Smooth muscle cell (in vitro differentiated cells): Measurements from ENCODE around the gene VIPR2. TPM values are rescaled to one million over a fixed set of nuclear protein-coding genes. Genes with fewer than 3 reads are reported as not detected.

Experiments
- DNase-seq: peaks from one replicate; lab custom pipeline; 2025; ENCODE audit not compliant: unreplicated experiment; lab: John Stamatoyannopoulos, UW
- H2AFZ ChIP-seq: fragments of 200-600 bp; sonication (generic); 2 replicates; pipeline ENCODE4 v1.6.0; 2016; ENCODE audit warnings: antibody characterized with exemption, low read depth, mild to moderate bottlenecking
- H3F3A ChIP-seq: fragments of 200-600 bp; sonication (generic); 2 replicates; pipeline ENCODE4 v1.6.0; 2017; ENCODE audit warnings: antibody characterized with exemption, low read depth
- H3K27ac ChIP-seq: fragments of 200-600 bp; sonication (generic); 2 replicates; pipeline ENCODE4 v1.5.1; 2016; ENCODE audit warnings: low read depth, mild to moderate bottlenecking
- H3K27me3 ChIP-seq: fragments of 200-600 bp; sonication (generic); 2 replicates; pipeline ENCODE4 v1.6.1; 2016; ENCODE audit warnings: low read depth, mild to moderate bottlenecking
- H3K36me3 ChIP-seq: fragments of 200-600 bp; sonication (generic); 2 replicates; pipeline ENCODE4 v1.5.1; 2016; ENCODE audit warnings: low read depth
- H3K4me1 ChIP-seq: fragments of 200-600 bp; sonication (generic); 2 replicates; pipeline ENCODE4 v1.5.1; 2016; ENCODE audit warnings: low read depth
- H3K4me2 ChIP-seq: fragments of 200-600 bp; sonication (generic); 2 replicates; pipeline ENCODE4 v1.6.0; 2016; ENCODE audit warnings: mild to moderate bottlenecking
- H3K4me3 ChIP-seq: fragments of 200-600 bp; sonication (generic); 2 replicates; pipeline ENCODE4 v1.5.1; 2016; ENCODE audit warnings: mild to moderate bottlenecking
- H3K79me2 ChIP-seq: fragments of 200-600 bp; sonication (generic); 2 replicates; pipeline ENCODE4 v1.6.0; 2016; ENCODE audit warnings: low read depth, mild to moderate bottlenecking
- H3K9ac ChIP-seq: fragments of 200-600 bp; sonication (generic); 2 replicates; pipeline ENCODE4 v1.6.0; 2016; ENCODE audit warnings: low read depth
- H3K9me3 ChIP-seq: fragments of 200-600 bp; sonication (generic); replicated peaks from 2 replicates; pipeline ENCODE4 v1.5.1; 2016; ENCODE audit warnings: low read depth
- H4K20me1 ChIP-seq: fragments of 200-600 bp; sonication (generic); 2 replicates; pipeline ENCODE4 v1.6.0; 2016; ENCODE audit warnings: low read depth
- WGBS: methylation state at CpG from one replicate; pipeline ENCODE4 v1.1.7; 2016; ENCODE audit warnings: low lambda C conversion rate; 5-methylcytosine and 5-hydroxymethylcytosine counted together
- polyA plus RNA-seq: library from polyadenylated mRNA; unstranded; fragments of >200 nt; fragmentation: Nextera tagmentation; extraction: Ambion mirVana; gene quantifications from 2 replicates; pipeline ENCODE4 v1.2.1, GENCODE V29; 2016
- total RNA-seq: library from RNA; depleted of rRNA; stranded (reverse); fragments of >200 nt; gene quantifications from 2 replicates; pipeline ENCODE4 v1.2.3, GENCODE V29; 2014
- TF ChIP-seq, protein P1 (sequence below): fragments of 200-600 bp; sonication (generic); IDR thresholded peaks from 2 replicates; pipeline ENCODE4 v1.5.1; 2017; ENCODE audit warnings: borderline replicate concordance, mild to moderate bottlenecking, antibody characterized with exemption; ENCODE audit not compliant: insufficient read depth, poor library complexity, severe bottlenecking

VIPR2 gene
- total and polyA plus RNA-seq, 2 experiments from 2014 or later = not detected

DNA sequence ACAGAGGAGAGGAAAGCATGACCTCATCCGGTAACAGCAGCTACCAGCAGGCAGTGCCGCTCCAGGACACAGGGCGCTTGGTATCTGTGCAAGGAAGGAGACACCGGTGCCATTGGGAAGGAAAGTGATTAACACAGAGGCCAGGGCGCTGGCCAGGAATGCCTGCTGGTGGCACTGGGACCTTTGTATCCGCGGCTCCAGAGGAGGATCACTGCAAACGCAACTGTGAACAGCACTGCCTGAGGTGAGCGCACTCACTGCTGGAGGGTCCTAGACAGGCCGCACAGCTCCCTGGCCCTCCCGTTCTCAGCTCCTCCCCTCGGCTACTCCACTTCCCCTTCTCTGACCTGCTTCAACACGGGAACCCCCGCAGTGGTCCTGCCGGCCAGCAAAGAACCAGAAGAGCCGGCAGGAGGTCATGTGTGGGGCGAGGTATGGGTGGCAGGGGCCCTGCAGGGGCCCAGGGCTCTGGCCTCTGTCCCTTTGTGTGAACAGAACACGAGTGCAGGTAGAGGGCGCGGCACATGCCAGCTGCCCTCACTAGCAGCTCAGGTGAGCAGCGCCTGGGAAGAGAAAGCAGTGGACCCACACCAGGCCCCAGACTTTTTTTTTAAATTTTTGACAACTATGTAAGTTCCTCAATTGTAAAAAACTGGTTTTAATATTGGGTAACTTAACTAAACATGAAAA, 107.6 kb downstream of the VIPR2 start:
- H3K9ac ChIP-seq = no peak overlapping the region
- H4K20me1 ChIP-seq = no peaks in the 10 kb centered on the region
- H3K4me3 ChIP-seq = no peak overlapping the region
- no peak overlapping the region for H3K27ac ChIP-seq
- no peak for DNase-seq
- no peak overlapping the region for H2AFZ ChIP-seq
- H3K36me3 ChIP-seq = no peaks in the 10 kb centered on the region
- no peak overlapping the region for H3K4me2 ChIP-seq
- H3F3A ChIP-seq = no peaks in the 10 kb centered on the region
- H3K27me3 ChIP-seq = no peaks in the 10 kb centered on the region
- WGBS = 70% methylated on average over 21 of the region's 21 CpGs
- TF ChIP-seq, protein P1, sequence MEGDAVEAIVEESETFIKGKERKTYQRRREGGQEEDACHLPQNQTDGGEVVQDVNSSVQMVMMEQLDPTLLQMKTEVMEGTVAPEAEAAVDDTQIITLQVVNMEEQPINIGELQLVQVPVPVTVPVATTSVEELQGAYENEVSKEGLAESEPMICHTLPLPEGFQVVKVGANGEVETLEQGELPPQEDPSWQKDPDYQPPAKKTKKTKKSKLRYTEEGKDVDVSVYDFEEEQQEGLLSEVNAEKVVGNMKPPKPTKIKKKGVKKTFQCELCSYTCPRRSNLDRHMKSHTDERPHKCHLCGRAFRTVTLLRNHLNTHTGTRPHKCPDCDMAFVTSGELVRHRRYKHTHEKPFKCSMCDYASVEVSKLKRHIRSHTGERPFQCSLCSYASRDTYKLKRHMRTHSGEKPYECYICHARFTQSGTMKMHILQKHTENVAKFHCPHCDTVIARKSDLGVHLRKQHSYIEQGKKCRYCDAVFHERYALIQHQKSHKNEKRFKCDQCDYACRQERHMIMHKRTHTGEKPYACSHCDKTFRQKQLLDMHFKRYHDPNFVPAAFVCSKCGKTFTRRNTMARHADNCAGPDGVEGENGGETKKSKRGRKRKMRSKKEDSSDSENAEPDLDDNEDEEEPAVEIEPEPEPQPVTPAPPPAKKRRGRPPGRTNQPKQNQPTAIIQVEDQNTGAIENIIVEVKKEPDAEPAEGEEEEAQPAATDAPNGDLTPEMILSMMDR = no peak
- no peaks in the 10 kb centered on the region for H3K4me1 ChIP-seq
- no peaks in the 10 kb centered on the region for H3K9me3 ChIP-seq
- no peaks in the 10 kb centered on the region for H3K79me2 ChIP-seq

DNA sequence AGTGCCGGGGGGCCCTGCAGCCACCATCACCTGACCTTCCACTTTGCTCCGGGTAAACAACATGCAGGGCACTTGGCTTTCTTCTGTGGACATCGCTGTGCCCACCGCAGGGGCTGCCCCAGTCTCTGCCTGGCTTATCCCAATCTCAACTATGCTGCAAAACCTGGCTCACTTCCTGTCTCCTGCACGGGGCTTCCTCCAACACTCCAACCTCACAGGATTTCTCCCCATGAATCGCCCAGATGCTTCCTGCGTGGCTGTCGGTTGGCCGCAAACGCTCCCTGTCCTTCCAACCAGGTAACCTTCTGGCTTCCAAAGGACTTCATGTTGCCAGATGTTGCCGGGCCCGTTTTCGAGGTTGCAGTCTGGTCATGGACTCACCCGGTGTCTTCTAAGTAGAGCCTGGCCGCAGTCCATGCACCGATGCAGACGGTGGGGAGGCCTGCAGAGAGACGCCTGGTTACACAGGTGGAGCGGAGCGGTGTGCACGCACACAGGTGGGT, 109.0 kb downstream of the VIPR2 start:
- no peaks in the 10 kb centered on the region for H3K4me1 ChIP-seq
- no peak overlapping the region for H2AFZ ChIP-seq
- H3K9me3 ChIP-seq = no peaks in the 10 kb centered on the region
- H3K27me3 ChIP-seq = no peaks in the 10 kb centered on the region
- H3F3A ChIP-seq = no peaks in the 10 kb centered on the region
- no peak overlapping the region for H3K4me2 ChIP-seq
- WGBS = 96% methylated on average over 21 of the region's 21 CpGs
- no peak overlapping the region for H3K4me3 ChIP-seq
- no peak for DNase-seq
- TF ChIP-seq, protein P1 = no peak
- no peak overlapping the region for H3K27ac ChIP-seq
- H3K36me3 ChIP-seq = no peaks in the 10 kb centered on the region
- H3K79me2 ChIP-seq = no peaks in the 10 kb centered on the region
- H4K20me1 ChIP-seq = no peaks in the 10 kb centered on the region
- H3K9ac ChIP-seq = no peak overlapping the region

DNA sequence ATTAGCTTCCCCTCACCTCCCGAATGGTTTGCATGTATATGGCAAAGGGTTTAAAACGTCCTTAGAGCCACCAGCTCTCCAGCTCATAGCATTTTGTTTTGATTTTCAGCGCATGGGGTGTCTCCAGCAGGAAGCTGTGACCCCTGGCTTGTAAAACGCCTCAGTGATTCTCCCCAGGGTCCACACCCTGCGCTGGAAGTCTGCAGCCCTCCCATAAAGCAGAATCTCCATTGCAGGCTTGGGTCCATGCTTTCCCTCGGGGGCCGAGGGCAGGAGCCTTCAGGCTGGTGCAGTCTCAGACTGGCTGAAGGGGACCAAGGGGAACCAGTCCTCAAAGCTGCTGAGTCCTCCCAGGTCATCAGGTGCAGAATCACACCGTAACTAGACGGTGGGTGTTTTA, 109.7 kb downstream of the VIPR2 start:
- H4K20me1 ChIP-seq = no peaks in the 10 kb centered on the region
- H3K27me3 ChIP-seq = no peaks in the 10 kb centered on the region
- TF ChIP-seq, protein P1 = no peak
- no peak overlapping the region for H2AFZ ChIP-seq
- H3K4me2 ChIP-seq = no peak overlapping the region
- no peaks in the 10 kb centered on the region for H3K36me3 ChIP-seq
- H3K9ac ChIP-seq = no peak overlapping the region
- no peaks in the 10 kb centered on the region for H3K79me2 ChIP-seq
- no peaks in the 10 kb centered on the region for H3F3A ChIP-seq
- no peak overlapping the region for H3K4me3 ChIP-seq
- 89% methylated on average over 9 of the region's 9 CpGs for WGBS
- H3K9me3 ChIP-seq = no peaks in the 10 kb centered on the region
- DNase-seq = no peak
- H3K4me1 ChIP-seq = no peaks in the 10 kb centered on the region
- no peak overlapping the region for H3K27ac ChIP-seq

DNA sequence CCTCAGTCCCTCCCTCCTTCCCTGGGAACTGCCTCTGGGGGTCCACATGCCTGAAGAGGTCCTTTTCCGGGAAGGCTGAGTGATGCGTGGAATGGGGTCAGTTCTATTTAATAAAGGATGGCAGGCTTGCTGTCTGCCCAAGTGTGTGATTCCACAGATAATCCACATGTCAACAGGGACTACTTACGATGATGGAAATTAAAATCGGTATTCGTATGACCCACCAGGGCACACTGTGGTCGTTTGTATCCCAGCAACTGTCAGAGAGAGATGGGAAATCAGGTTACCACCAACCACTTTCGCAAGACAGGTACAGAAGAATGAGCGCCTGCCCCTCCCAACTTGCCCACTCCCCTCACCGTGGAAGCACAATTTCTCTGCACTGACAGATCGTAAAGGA, 110.3 kb downstream of the VIPR2 start:
- no peak overlapping the region for H3K4me3 ChIP-seq
- no peaks in the 10 kb centered on the region for H3K4me1 ChIP-seq
- no peaks in the 10 kb centered on the region for H4K20me1 ChIP-seq
- H3F3A ChIP-seq = no peaks in the 10 kb centered on the region
- H3K79me2 ChIP-seq = no peaks in the 10 kb centered on the region
- H3K9ac ChIP-seq = no peak overlapping the region
- H3K27me3 ChIP-seq = no peaks in the 10 kb centered on the region
- no peaks in the 10 kb centered on the region for H3K36me3 ChIP-seq
- no peak overlapping the region for H3K27ac ChIP-seq
- no peak for DNase-seq
- WGBS = 77% methylated on average over 10 of the region's 10 CpGs
- no peak overlapping the region for H3K4me2 ChIP-seq
- H2AFZ ChIP-seq = no peak overlapping the region
- TF ChIP-seq, protein P1 = no peak
- H3K9me3 ChIP-seq = no peaks in the 10 kb centered on the region
